GM11168 (cell line): ENCODE measurements around the gene FNBP1.
"Not testable (repeated sequence)": the region's sequence is repeated elsewhere in the genome, so short reads cannot be mapped to it uniquely, and the experiment has no call there.

ENCODE experiments used
- in situ Hi-C: fragments of 300-500 bp; cut with MboI; formaldehyde crosslinking; loops from one replicate; pipeline ENCODE4 v1.12.0; 2022; ENCODE audit warnings: low sequenced_read_pairs; ENCODE audit not compliant: unreplicated experiment

Gene FNBP1

DNA sequence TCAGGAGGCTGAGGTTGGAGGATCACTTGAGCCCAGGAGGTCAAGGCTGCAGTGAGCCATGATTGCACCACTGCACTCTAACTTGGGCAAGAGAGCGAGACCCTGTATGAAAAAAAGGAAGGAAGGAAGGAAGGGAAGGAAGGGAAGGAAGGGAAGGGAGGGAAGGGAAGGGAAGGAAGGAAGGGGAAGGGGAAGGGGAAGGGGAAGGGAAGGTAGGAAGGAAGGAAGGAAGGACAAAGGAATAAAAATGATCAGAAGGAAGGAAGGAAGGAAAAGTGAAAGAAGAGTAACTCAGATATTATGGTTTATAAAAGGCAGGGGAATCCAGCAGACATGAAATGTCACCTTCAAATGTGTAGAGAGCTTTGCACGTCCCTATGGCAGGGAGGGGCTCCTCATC is 143.4 kb downstream of the FNBP1 start:
- in situ Hi-C loops, result no loop called here

DNA sequence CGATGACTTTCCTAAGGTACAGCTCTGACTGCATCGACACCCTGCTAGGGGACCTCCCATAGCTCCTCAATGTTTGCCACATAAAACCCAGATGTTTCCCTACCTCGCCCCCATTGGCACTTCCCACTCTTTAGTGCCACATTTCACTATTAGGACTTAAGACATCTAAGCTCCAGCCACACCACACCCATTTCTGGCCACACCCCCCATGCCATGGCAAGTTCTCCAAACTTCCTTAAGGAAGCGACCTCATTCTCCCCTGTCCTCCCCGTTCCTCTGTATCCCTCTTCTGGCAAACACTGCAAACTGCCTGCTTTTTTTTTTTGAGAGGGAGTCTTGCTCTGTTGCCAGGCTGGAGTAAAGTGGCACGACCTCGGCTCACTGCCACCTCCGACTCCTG is 144.8 kb downstream of the FNBP1 start:
- in situ Hi-C loops, result no loop called here

DNA sequence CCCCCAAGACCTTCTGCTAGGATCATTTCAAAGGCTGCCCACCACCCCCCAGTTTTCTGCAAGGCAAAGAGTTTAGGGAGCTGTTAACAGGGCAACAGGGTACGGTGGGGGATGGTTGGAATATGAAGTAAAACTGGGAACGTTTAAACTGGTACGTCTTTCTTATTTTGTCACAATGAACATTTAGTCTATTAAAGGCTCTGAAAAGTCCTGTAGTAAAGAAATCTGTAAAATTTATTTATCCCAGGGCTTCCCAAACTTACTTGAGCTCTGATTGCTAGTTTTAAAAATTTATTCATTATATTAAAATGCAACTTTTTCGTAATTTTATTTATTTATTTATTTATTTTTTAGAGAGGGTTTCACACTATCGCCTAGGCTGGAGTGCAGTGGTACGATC is 145.7 kb downstream of the FNBP1 start:
- in situ Hi-C loops, result no loop called here

DNA sequence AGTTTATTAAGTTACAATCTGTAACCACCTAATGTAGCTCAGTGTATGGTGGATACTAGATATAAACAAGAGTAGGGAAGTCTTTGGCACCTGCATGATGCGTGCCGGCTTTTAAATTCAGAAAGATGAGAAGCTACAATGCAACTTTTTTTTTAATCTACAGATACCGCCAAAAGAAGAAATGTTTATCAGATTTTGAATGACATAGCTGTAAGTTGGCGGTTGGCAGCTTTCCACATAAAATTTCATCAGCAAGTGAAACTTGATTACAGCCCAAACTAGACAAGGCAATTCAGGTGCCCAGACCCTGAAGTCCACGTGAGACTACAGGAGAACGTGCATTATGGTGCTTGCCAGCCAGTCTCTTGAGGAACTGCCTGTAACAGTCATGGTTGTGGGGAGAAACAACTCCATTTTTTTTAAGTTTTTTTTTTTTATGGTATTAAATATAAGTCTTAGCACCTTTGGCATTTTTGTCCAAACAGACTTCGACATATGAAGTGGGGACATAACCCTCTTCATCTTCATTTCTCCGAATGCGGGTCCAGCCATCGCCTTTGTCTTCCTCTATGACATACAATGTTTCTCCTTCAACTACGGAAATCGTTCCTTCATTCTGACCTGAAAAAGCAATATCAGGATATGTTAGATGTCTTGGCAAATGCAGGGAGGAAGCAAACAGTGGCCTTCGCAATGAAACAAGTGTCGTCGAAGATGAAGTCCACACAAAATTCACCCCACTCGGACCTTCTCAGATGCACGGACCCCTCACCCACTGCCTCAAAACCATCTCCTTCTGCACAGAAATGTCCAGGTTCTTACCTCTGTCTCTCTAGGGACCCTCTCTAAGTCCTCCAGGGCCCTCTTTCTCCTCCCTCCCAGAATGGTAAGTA is 147.4 kb downstream of the FNBP1 start:
- in situ Hi-C loops, result no loop called here

DNA sequence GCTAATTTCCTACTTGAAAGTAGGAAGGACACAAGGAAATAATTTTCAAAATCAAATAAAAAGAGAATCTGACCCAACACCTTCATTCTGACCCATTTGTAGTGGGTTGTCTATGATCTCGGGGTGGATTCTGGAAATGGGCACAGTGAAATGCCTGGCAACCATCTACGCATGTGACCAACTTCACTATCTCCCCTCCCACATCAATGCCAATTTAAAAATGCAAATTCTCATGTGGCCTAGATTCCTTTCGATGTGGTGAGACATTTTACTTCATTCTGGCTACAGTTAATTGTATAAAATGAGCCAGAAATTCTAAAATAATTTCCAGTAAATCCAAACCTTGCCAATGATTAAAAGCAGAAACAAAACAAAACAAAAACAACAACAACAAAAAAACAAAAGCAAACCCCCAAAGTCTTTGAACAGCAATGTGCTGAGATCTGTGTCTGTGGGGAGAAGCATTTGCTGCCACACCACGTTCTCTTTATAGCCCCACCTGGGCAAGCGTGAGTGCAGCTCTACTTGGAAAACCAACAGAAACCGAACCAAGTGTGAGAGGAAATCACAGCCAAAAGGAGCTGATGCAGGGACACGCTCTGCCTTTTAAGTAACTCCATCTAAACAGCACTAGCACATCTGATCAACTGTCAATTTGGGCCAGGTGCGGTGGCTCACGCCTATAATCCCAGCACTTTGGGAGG is 148.7 kb downstream of the FNBP1 start:
- in situ Hi-C loops, result no loop called here

DNA sequence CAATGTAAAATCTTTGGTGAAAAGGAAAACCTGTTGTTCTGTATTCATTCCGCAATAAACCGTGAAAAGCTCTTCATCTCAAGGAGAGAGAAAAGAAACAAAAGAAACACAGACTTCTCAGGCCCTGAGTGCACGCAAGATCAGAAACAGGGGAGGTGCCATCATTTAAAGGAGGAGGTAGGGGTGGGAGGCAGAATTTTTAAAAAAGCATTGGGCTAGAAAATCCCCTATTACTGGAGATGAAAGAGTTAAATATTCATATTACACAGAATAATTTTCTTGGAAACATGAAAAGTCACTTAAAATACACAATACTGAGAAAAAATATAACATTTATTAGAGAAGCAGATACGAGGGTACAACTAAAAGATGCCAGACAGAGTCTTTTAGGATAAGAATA is 151.4 kb downstream of the FNBP1 start:
- in situ Hi-C loops, result no loop called here

DNA sequence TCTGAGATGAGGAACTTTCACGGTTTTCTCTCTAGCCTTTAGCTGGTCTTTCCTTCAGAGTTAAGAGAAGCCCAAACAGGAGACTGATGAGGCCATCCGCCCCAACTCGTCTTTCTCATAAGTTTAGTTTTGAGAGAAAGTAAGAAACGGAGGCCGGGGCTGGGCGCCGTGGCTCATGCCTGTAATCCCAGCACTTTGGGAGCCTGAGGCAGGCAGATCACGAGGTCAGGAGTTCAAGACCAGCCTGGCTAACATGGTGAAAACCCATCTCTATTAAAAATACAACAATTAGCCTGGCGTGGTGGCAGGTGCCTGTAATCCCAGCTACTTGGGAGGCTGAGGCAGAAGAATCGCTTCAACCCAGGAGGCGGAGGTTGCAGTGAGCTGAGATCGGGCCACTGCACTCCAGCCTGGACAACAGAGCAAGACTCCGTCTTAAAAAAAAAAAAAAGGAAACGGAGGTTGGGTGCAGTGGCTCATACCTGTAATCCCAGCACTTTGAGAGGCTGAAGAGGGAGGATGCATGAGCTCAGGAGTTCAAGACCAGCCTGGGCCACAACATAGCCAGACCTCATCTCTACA is 152.2 kb downstream of the FNBP1 start:
- in situ Hi-C loops, result not testable (repeated sequence)

DNA sequence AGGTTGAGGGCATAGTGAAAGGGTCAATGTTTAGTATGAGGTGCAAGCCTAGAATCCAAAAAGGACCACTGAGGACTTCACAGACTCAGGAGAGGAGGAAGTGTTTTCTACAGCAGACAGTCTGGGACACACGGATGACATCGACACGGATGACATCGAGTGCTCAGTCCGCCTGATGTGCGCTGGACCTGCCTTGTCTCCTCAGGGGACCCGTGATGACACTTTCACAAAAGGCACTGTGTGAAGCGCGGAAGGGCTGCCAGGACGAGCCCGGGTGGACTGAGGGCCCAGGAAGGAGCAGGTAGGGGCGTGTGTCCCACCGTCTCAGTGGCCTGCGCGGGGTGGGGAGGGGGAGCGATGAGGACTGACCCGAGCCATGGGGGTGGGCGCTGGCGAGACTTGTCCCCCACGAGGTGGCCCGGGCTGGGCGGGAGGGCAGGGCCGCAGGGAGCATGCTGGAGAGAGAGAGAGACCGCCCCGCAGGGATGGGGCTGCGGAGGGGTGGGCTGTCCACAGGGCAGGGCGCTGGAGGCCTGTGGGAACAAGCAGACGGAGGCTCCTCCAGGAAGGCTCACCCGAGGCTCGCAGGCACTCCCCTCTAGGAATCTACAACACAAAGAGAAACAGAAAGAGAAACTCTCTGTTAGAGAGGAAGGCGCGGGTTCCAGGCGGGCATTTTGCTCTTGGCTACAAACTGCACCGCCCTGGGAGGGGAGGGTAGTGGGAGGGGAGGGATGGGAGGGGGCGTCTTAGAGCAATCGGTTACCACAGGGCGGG is 152.9 kb downstream of the FNBP1 start:
- in situ Hi-C loops, result no loop called here

DNA sequence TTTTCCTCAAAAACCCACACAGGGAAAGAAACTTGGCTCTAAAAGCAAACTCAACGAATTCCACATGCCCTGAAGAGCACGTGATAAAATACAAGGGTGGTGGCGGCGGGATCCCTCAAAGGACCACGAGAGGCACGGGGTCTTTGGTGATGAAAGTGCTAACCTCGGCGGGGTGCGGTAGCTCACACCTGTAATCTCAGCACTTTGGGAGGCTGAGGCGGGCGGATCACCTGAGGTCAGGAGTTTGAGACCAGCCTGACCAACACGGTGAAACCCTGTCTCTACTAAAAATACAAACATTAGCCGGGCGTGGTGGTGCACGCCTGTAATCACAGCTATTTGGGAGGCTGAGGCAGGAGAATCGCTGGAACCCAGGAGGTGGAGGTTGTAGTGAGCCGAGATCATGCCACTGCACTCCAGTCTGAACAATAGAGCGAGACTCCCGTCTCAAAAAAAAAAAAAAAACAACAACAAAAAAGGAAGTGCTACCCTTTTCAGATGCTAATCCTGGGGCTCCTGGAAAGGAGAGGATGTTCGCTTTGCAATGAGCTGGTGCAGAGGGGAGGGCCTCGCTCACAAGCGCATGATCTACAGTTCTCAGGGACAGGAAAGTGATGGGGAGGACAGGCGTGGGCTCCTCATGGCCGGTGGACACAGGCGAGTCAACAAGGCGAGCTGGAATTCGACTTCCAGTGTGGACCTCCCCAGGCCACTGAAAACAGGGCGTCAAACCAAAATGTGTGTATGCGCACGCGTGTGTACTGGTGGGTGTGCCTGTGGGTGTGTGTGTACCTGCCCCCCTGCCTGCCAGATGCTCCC is 153.7 kb downstream of the FNBP1 start:
- in situ Hi-C loops, result no loop called here

DNA sequence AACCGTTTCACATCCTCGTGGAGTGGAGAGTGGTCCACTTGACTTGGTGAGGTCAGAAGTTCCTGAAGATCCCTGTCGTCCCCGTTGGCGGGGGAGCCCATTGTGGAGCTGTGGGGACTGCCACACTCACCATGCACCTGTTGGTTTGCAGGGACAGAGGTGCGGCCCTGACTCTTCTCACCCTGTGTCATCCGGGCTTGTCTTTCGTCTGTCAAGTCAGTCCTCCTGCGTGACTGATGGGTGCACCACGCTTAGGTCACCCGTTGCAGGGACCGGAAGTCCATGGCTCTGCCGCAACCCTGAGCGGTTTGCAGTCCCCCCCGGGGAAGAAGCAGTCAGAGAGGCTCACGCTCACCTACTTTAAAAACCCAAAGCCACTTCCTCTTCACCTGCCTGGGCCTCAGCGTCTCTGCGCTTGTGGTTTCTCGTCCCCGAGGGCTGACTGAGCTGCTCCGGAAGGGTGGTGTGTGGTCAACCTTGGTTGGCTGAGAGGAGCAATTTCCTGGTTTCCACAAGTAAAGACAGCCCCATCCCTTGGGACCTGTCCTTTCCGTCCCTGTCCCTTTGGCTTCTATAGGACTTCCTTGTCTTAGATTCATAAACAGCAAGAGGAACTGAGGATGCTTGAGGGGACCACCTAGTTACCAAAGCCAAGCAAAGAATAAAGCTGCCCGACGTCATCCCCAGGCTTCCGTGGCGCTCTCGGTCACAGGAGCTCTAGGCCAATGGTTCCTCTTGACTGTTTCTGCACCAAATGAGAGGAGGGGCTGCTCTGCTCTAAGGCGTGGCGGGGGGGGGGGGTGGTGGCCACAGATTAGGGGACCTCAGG is 154.5 kb downstream of the FNBP1 start:
- in situ Hi-C loops, result no loop called here

DNA sequence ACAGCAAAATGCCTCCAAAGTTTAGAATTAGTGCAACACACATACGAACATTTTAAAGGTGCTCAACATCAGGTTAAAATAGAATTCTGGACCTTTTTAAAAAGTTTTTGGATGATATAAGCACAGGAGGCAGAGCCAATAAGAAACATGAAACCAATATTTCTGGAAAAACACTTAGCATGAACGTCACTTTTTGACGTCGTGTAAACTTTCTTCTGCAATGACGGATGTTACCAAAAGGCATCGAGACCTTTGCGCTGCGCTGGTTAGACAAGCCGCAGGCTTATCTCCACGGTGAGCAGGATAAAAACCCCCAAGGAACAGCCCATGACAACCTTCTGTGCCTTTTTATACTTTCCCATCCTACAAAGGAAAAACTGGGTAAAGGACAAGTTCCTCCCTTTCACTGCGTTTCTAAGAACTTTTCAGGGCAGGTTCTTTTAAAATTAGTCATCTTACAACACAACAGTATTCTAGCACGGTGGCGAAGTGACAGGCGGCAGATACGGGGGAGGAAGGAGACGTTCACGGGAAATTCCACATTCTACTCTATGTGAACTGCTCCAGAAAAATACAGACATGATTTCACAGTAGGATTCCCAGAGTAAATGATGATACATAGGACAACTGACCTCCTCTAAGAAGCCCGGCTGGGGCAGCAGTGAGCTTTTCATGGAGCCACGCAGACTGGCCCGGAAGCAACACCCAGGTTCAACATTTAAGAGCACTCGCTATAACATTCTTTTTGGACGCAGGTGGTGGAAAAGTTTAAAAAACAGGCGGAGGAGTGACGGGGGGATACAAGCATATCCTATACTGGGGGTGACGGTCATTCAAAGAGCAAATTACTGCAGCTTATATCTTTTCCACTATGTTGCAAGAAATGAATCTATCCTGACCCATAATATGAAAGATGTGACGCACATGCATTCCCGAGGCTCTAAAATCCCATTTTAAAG is 155.4 kb downstream of the FNBP1 start:
- in situ Hi-C loops, result no loop called here

DNA sequence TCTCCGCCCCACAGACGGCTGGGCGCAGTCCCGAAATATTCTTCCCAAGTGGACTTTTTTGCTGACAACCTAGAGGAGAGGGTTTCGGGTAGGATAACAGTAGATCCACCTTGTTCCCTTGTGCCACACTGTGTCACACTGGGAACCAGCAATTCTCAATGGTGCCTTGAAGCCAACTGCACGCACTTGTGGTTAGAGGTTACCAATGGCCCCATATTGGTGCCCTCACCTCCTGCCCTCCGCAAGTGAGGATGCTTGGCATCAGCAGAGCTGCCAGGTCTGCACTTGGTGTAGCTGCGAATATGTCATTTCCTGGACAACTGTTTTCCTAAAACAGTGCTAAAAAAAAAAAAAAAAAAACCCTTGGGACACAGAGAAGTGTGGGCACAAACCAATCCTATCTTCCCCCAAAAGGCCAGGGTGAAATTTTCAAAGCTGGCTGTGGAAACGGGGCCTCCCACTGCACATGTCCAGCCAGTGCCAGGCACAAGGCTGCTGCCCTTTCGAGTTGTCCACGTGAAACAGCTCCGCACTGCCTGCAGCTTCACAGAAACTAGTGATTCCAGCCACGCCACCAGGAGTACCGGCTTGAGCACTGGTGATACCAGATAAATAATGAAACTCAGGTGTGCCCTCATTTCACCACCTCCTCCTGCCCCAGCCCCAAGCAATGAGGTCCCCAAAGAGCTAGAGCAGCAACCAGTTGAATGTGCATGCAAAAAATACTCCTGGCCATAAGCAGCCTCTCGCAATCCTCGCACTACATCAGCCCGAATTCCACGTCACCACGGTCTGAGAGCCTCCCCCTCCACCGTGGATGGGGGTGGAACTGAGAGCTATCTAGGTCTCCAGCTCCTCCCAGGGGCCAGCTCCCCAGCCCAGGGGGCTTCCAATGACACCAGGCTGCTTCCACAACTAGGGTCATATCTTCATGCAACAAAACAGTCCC is 156.5 kb downstream of the FNBP1 start:
- in situ Hi-C loops, result no loop called here

DNA sequence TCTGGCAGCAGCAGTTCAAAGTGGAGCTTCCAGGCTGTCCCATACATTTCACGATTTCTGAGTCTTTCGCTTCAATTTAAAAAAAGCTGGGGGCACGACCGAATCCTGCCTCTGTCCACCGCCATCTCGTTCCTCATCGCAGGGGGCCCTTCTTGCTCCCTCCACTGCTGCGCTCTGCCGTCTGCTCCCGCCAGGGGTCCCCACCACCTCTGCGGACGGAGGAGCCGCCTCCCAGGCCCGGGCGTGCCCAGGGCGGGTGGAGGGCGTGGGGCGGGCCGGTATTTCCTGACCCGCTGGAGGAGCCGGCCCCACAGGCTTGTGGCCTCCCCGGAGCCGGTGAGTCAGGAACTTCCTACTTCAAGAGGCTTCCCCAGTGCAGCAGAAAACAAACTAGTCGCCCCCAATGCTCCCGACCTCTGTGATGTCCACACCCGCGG is 157.3 kb downstream of the FNBP1 start:
- in situ Hi-C loops, result no loop called here

DNA sequence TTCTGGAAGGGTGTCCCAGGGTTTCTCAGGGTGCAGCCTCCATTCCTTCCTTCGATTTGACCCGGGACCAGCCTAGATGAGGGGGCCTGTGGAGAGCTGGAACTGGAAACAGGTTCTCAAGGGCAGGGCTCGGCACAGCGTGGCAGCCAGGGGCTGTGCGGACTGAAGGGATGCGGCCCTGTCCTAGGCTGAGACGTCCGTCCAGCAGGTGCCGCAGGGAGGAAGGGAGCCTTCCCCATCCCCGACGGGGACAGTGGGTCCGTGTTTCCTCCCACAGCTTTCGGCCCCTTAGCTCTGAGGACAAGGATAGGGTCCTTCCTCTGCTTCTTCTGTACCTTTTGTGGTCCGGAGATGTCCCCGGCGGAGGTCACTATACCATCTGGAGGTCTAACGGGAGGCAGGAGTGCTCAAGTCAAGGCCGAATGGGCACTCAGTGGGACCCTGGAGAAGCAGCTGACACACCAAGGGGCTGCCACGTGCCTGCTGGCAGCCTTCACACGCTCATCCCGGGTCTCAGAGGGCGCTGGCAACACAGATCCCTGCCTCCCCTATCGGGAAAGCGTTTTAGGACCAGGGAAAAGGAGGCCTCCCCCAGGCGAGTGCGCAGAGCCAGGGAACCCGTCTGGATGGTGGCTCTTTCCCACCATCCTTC is 157.8 kb downstream of the FNBP1 start:
- in situ Hi-C loops, result no loop called here

DNA sequence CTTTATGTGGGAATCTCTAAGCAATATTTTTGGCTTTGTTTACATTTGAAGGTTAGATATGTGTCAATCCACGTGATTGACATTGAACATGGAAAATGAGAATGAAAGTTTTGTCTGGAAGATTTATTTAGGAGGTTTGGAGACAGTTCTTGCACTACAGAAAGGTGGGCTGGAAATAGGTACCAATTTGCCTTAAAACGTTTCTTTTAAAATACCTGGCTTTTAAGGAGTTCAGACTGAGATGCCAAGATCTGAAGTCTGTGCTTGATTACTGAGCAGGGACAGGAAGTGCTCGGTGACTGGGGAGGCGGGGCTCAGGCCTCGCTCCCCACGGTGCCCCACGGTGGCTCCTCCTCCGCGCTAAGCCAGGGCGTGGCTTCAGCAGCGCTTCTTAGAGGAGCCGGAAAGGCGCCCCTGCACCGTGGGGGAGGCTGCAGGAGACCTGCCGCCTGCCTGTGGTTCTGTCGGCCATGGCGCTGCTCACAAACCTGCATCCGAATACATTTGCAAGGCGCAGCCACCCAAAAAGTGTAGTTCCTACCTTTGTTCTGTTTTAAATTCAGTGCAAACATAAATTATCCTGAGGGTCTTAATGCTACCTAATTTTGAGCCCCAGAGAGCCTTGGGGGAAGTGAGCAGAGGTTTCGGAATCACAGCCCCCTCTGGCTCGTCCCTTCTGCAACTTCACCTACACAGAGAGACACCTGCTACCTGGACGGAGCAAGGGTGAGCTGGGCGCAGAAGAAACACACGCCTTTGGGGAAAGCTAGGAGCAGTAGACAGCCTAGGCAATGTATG is 158.6 kb downstream of the FNBP1 start:
- in situ Hi-C loops, result no loop called here
